Osteocyte (in vitro differentiated cells): ENCODE results near the gene PRR35. TPM values are rescaled to one million over a fixed set of nuclear protein-coding genes. Genes with fewer than 3 reads are reported as not detected.
"Not testable (repeated sequence)": the region's sequence is repeated elsewhere in the genome, so short reads cannot be mapped to it uniquely, and the experiment has no call there.

Source experiments
- DNase-seq: peaks from one replicate; pipeline ENCODE4 v3.0.0; 2021; ENCODE audit warnings: mixed read lengths; ENCODE audit not compliant: unreplicated experiment; ENCODE audit errors: extremely low spot score
- H3K27ac Mint-ChIP-seq: one replicate; pipeline ENCODE4 v1.8.0; 2021; ENCODE audit warnings: mild to moderate bottlenecking, mixed read lengths; ENCODE audit not compliant: unreplicated experiment
- H3K27me3 Mint-ChIP-seq: one replicate; pipeline ENCODE4 v1.8.0; 2021; ENCODE audit warnings: mixed read lengths; ENCODE audit not compliant: unreplicated experiment
- H3K36me3 Mint-ChIP-seq: one replicate; pipeline ENCODE4 v1.8.0; 2021; ENCODE audit warnings: mixed read lengths; ENCODE audit not compliant: unreplicated experiment
- H3K4me1 Mint-ChIP-seq: one replicate; pipeline ENCODE4 v1.8.0; 2021; ENCODE audit warnings: mixed read lengths; ENCODE audit not compliant: unreplicated experiment
- H3K4me3 Mint-ChIP-seq: one replicate; pipeline ENCODE4 v1.8.0; 2021; ENCODE audit warnings: mild to moderate bottlenecking, moderate library complexity, mixed read lengths; ENCODE audit not compliant: unreplicated experiment
- H3K9me3 Mint-ChIP-seq: one replicate; pipeline ENCODE4 v1.8.0; 2021; ENCODE audit warnings: mixed read lengths; ENCODE audit not compliant: unreplicated experiment
- total RNA-seq: library from RNA; stranded (reverse); gene quantifications from 2 replicates; pipeline ENCODE4 v1.2.1, GENCODE V29; 2021
- TF ChIP-seq, protein P1 (sequence below): fragments of 200-600 bp; sonication (generic); IDR thresholded peaks from 2 replicates; pipeline ENCODE4 v1.5.0; 2021; ENCODE audit warnings: antibody characterized with exemption, mild to moderate bottlenecking, moderate library complexity

Gene PRR35
- total RNA-seq, 1 donor from 2014 or later, result not detected

DNA sequence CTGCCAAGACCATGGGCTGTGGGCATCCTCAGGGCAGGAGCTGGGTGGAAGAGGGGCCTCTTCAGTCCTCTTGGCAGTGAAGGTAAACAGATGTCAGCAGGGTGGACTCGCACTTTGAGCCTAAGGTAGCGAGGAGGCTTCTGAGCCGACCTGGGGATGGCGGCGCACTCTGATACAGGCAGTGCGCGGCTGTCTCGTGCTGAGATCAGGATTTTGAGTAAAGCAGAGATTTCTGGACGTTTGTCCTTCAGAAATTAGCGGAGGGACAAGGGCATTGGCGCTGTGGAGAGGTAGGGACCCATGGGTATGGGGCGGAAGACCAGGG is 36.5 kb downstream of the PRR35 start:
- Mint-ChIP-seq H3K36me3 (peaks cover 14% of the 10 kb centered on the region), H3K27ac (no peak overlapping the region), H3K4me1 (peaks cover 17% of the 10 kb centered on the region), H3K4me3 (no peak overlapping the region), H3K9me3 (no peaks in the 10 kb centered on the region), H3K27me3 (no peaks in the 10 kb centered on the region)
- TF ChIP-seq, protein P1, sequence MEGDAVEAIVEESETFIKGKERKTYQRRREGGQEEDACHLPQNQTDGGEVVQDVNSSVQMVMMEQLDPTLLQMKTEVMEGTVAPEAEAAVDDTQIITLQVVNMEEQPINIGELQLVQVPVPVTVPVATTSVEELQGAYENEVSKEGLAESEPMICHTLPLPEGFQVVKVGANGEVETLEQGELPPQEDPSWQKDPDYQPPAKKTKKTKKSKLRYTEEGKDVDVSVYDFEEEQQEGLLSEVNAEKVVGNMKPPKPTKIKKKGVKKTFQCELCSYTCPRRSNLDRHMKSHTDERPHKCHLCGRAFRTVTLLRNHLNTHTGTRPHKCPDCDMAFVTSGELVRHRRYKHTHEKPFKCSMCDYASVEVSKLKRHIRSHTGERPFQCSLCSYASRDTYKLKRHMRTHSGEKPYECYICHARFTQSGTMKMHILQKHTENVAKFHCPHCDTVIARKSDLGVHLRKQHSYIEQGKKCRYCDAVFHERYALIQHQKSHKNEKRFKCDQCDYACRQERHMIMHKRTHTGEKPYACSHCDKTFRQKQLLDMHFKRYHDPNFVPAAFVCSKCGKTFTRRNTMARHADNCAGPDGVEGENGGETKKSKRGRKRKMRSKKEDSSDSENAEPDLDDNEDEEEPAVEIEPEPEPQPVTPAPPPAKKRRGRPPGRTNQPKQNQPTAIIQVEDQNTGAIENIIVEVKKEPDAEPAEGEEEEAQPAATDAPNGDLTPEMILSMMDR, result no peak
- no peak for DNase-seq

DNA sequence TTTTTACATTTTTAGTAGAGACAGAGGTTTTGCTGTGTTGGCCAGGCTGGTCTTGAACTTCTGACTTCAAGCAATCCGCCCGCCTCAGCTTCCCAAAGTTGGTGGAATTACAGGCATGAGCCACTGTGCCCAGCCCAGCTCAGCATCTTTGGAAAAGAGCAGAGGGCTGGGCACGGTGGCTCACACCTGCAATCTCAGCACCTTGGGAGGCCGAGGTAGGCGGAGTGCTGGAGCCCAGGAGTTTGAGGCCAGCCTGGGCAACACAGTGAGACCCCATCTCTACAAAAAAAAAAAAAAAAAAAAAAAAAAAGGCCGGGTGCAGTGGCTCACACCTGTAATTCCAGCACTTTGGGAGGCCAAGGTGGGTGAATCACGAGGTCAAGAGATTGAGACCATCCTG is 37.5 kb downstream of the PRR35 start:
- peaks cover 11% of the 10 kb centered on the region for H3K4me1 Mint-ChIP-seq
- peaks cover 14% of the 10 kb centered on the region for H3K36me3 Mint-ChIP-seq
- not testable (repeated sequence) for DNase-seq, H3K27ac Mint-ChIP-seq, H3K4me3 Mint-ChIP-seq, H3K9me3 Mint-ChIP-seq, H3K27me3 Mint-ChIP-seq

DNA sequence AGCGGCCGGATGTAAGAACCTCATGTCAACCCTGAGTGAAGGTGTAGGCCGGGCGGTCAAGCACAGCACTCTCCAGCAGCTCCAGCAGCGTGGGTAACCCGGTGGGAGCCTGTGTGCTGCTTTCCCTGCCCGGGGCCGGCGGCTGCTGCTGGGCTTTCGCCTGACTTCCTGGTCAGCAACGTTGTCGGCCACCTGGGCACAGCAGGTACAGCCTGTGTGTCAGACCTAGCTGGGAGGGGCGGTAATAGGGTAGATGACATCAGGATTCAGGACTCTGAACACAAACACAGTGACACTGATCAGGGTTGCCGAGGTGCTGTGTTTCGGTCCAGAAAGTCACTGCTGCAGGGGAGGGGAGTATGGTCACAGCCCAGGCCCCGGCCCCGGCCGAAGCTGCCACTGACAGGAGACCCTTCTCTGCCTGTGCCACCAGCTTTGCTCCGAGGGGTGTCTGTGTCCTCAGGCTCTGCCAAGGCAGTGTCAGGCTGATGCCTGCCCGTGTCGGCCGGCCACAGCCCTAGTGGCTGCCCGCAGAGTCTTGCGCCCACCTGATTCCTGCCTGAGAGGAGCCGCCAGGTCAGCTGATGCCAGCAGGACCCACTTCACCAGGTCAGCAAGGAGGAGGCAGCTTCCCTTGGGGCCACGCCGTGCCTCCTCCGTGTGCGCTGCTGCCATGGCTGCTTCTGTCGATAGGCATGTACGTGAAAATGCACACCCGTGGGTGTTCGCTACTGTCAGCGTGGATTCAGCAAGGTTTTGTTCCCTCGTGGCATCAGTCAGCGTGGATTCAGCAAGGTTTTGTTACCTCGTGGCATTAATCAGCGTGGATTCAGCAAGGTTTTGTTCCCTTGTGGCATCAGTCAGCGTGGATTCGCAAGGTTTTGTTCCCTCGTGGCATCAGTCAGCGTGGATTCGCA is 38.9 kb downstream of the PRR35 start:
- peaks cover 12% of the 10 kb centered on the region for H3K36me3 Mint-ChIP-seq
- H3K4me1 Mint-ChIP-seq, result no peaks in the 10 kb centered on the region
- no peaks in the 10 kb centered on the region for H3K9me3 Mint-ChIP-seq
- no peak overlapping the region for H3K4me3 Mint-ChIP-seq
- TF ChIP-seq, protein P1, result no peak
- no peak for DNase-seq
- no peak overlapping the region for H3K27ac Mint-ChIP-seq
- H3K27me3 Mint-ChIP-seq, result no peaks in the 10 kb centered on the region

DNA sequence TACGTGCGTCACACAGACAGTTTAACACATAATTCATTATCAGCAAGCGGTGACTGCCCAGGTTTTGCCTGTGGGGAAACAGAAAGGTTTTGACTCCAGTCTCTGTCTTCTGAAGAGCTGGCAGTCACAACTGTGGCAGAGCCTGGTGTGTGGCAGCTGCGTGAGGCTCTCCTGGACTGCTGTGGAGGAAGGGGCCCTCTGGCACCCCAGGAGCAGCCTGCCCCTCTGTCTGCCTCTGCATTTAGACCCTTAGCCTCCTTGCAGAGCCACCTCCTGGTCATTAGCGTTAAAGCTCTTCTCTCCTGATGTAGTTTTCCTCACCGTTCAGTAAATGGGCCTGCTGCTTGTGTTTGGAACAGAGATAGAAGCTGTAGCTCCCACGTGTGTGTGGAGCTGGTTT is 40.6 kb downstream of the PRR35 start:
- H3K27ac Mint-ChIP-seq, result no peak overlapping the region
- H3K4me1 Mint-ChIP-seq, result no peaks in the 10 kb centered on the region
- peaks cover 5% of the 10 kb centered on the region for H3K9me3 Mint-ChIP-seq
- H3K4me3 Mint-ChIP-seq, result no peak overlapping the region
- peaks cover 16% of the 10 kb centered on the region for H3K36me3 Mint-ChIP-seq
- no peaks in the 10 kb centered on the region for H3K27me3 Mint-ChIP-seq
- DNase-seq, result no peak
- TF ChIP-seq, protein P1, result peak; percentile 43

DNA sequence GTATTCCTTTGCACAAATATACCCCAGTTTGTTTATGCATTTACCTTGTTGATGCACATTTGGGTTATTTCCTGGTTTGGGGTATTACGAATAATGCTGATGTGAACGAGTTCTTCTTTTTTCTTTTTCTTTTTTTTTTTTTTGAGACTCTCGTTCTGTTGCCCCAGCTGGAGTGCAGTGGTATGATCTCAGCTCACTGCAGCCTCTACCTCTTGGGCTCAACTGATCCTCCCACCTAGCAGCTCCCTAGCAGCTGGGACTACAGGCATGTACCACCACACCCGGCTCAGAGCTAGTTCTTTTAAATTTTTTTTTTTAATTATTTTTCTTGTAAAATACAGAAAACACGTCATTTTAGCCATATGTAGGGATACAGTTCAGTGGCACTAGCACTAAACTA is 43.7 kb downstream of the PRR35 start:
- H3K27ac Mint-ChIP-seq, result no peak overlapping the region
- DNase-seq, result no peak
- H3K9me3 Mint-ChIP-seq, result peaks cover 5% of the 10 kb centered on the region
- H3K27me3 Mint-ChIP-seq, result no peaks in the 10 kb centered on the region
- peaks cover 6% of the 10 kb centered on the region for H3K36me3 Mint-ChIP-seq
- TF ChIP-seq, protein P1, result no peak
- H3K4me3 Mint-ChIP-seq, result no peak overlapping the region
- H3K4me1 Mint-ChIP-seq, result no peaks in the 10 kb centered on the region
